Caco-2 (cell line): Measurements from ENCODE around the gene KIR3DL3. TPM values are rescaled to one million over a fixed set of nuclear protein-coding genes. Genes with fewer than 3 reads are reported as not detected.

Experiments
- BruUV-seq: library from RNA; stranded (reverse); fragments of 400-500 nt; replicated peaks from 2 replicates; lab custom pipeline; 2021; lab: Mats Ljungman, UMichigan
- CTCF ChIA-PET: fragments of 300-600 bp; sonication (Branson Sonifier 250); formaldehyde crosslinking; loops from one replicate; lab custom pipeline; 2022; ENCODE audit warnings: antibody characterized with exemption; lab: Charles Lee
- POLR2A ChIA-PET: fragments of 300-600 bp; sonication (Branson Sonifier 250); formaldehyde crosslinking; loops from one replicate; lab custom pipeline; 2022; ENCODE audit warnings: antibody characterized with exemption; lab: Charles Lee
- DNase-seq, 2 experiments: peaks; one replicate each; pipeline versions ENCODE4 v3.0.0 to v3.0.0-alpha.2; 2020 to 2022
- H3K27me3 ChIP-seq: replicated peaks from 2 replicates; pipeline ENCODE4 v1.6.0; 2011; ENCODE audit warnings: low read length; ENCODE audit not compliant: control insufficient read depth, insufficient read depth
- H3K36me3 ChIP-seq: 2 replicates; pipeline ENCODE4 v1.5.1; 2011; ENCODE audit warnings: low read length; ENCODE audit not compliant: control insufficient read depth, insufficient read depth
- H3K4me1 ChIP-seq: fragments of 250-450 bp; sonication (Bioruptor Pico); 2 replicates; pipeline ENCODE4 v1.5.1; 2020; ENCODE audit warnings: mild to moderate bottlenecking
- H3K4me3 ChIP-seq: 2 replicates; pipeline ENCODE4 v1.5.1; 2011; ENCODE audit warnings: low read depth, mild to moderate bottlenecking, control low read depth, low read length
- H3K9me3 ChIP-seq: fragments of 250-450 bp; sonication (Bioruptor Pico); 2 replicates; pipeline ENCODE4 v1.5.1; 2020; ENCODE audit warnings: mild to moderate bottlenecking, moderate library complexity
- H3K27ac Mint-ChIP-seq: one replicate; pipeline ENCODE4 v1.8.0; 2022; ENCODE audit warnings: mixed read lengths; ENCODE audit not compliant: unreplicated experiment
- H3K27me3 Mint-ChIP-seq: one replicate; pipeline ENCODE4 v1.8.0; 2022; ENCODE audit warnings: mixed read lengths; ENCODE audit not compliant: insufficient read depth, unreplicated experiment
- H3K36me3 Mint-ChIP-seq: one replicate; pipeline ENCODE4 v1.8.0; 2022; ENCODE audit warnings: mild to moderate bottlenecking, mixed read lengths; ENCODE audit not compliant: insufficient read depth, unreplicated experiment
- H3K4me1 Mint-ChIP-seq: one replicate; pipeline ENCODE4 v1.8.0; 2022; ENCODE audit warnings: low read depth, mixed read lengths; ENCODE audit not compliant: unreplicated experiment
- H3K4me3 Mint-ChIP-seq: one replicate; pipeline ENCODE4 v1.8.0; 2022; ENCODE audit warnings: mild to moderate bottlenecking, moderate library complexity, mixed read lengths; ENCODE audit not compliant: unreplicated experiment
- H3K9me3 Mint-ChIP-seq: one replicate; pipeline ENCODE4 v1.8.0; 2022; ENCODE audit warnings: mixed read lengths; ENCODE audit not compliant: unreplicated experiment
- intact Hi-C: fragments of 100-400 bp; cut with micrococcal nuclease; formaldehyde crosslinking; loops from one replicate; pipeline ENCODE4 v1.10.0; 2022; ENCODE audit not compliant: unreplicated experiment
- total RNA-seq: library from RNA; stranded (reverse); gene quantifications from 2 replicates; pipeline ENCODE4 v1.2.3, GENCODE V29; 2022
- TF ChIP-seq, protein P1 (sequence below), 2 experiments: fragments of 200-600 bp in 1 of 2; IDR thresholded peaks; 1 replicate in 1 of 2; 2 replicates in 1 of 2; pipeline versions ENCODE4 v1.5.1 to v1.8.0; 2011 to 2022; ENCODE audit warnings: antibody characterized with exemption in 1 of 2, control low read depth in 1 of 2, inconsistent platforms in 1 of 2, low read depth in 1 of 2, low read length in 1 of 2, mild to moderate bottlenecking in 1 of 2, moderate library complexity in 1 of 2; ENCODE audit not compliant: insufficient read depth in 1 of 2, severe bottlenecking in 1 of 2, unreplicated experiment in 1 of 2

The KIR3DL3 gene
- total RNA-seq, 1 experiment from 2014 or later = not detected

DNA sequence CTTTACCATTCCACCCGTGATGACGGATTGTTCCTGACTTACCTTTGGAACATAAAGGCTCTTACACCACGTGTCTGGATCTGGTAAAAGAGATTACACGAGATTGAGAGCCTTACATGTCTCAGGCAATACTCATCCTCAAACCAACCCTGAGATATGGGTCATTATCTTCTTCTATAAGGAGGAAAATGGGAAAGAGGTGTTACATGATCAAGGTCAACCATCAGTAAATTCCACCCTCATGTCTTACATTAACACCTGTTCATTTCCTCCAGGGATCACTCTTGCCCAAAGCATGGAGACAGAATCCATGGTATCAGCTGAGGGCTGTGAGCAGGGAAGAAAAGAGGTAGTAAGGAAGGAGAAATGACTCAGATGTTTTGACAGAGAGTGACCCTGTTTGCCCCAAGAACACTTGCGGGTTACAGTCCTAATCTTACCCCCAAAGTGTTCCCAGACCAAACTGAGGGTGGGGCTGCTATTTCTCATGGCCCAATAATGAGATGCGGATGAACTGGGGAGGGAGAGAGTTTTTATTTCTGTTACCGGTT is 41.9 kb upstream of the KIR3DL3 start:
- peaks cover 10% of the 10 kb centered on the region for H3K9me3 Mint-ChIP-seq
- H3K36me3 Mint-ChIP-seq = peaks cover 5% of the 10 kb centered on the region
- peaks cover 9% of the 10 kb centered on the region for H3K9me3 ChIP-seq
- ChIA-PET CTCF (no interaction called here), POLR2A (no interaction called here)
- TF ChIP-seq, protein P1, sequence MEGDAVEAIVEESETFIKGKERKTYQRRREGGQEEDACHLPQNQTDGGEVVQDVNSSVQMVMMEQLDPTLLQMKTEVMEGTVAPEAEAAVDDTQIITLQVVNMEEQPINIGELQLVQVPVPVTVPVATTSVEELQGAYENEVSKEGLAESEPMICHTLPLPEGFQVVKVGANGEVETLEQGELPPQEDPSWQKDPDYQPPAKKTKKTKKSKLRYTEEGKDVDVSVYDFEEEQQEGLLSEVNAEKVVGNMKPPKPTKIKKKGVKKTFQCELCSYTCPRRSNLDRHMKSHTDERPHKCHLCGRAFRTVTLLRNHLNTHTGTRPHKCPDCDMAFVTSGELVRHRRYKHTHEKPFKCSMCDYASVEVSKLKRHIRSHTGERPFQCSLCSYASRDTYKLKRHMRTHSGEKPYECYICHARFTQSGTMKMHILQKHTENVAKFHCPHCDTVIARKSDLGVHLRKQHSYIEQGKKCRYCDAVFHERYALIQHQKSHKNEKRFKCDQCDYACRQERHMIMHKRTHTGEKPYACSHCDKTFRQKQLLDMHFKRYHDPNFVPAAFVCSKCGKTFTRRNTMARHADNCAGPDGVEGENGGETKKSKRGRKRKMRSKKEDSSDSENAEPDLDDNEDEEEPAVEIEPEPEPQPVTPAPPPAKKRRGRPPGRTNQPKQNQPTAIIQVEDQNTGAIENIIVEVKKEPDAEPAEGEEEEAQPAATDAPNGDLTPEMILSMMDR (IDR thresholded peaks at IDR 0.05; ENCODE audit: insufficient read depth in 1 of 2, low read depth in 1 of 2, low read length in 1 of 2, severe bottlenecking in 1 of 2, unreplicated experiment in 1 of 2) = no peak
- no peaks in the 10 kb centered on the region for H3K27me3 ChIP-seq
- H3K27me3 Mint-ChIP-seq = peaks cover under 1% of the 10 kb centered on the region
- no peaks in the 10 kb centered on the region for H3K36me3 ChIP-seq
- DNase-seq = no peak
- intact Hi-C loops = no loop called here
- H3K4me3 ChIP-seq = no peak overlapping the region
- H3K4me3 Mint-ChIP-seq = no peak overlapping the region
- no peaks in the 10 kb centered on the region for H3K4me1 ChIP-seq
- no peaks in the 10 kb centered on the region for H3K4me1 Mint-ChIP-seq
- no peak overlapping the region for H3K27ac Mint-ChIP-seq
- no TSS peak for BruUV-seq

DNA sequence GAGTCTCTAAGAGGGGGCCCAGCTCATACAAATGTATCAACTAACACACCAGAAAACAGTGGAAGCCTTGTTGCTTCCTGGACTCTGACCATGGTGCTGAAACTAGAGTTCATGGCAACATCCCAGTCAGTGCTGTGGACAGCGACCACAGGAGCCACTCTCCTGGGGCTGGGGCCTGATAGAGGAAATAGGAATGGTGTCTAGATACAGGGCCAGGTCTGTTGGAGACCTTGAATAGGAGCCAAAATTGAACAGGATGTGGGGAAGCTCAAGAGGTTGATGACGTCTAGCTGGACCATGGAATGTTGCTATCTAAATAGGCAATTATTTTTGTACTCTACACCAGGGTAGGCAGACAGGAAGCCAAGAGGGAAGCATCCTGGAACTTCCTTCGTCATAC is 39.7 kb upstream of the KIR3DL3 start:
- no peaks in the 10 kb centered on the region for H3K27me3 ChIP-seq
- peaks cover 10% of the 10 kb centered on the region for H3K9me3 Mint-ChIP-seq
- BruUV-seq = no TSS peak

DNA sequence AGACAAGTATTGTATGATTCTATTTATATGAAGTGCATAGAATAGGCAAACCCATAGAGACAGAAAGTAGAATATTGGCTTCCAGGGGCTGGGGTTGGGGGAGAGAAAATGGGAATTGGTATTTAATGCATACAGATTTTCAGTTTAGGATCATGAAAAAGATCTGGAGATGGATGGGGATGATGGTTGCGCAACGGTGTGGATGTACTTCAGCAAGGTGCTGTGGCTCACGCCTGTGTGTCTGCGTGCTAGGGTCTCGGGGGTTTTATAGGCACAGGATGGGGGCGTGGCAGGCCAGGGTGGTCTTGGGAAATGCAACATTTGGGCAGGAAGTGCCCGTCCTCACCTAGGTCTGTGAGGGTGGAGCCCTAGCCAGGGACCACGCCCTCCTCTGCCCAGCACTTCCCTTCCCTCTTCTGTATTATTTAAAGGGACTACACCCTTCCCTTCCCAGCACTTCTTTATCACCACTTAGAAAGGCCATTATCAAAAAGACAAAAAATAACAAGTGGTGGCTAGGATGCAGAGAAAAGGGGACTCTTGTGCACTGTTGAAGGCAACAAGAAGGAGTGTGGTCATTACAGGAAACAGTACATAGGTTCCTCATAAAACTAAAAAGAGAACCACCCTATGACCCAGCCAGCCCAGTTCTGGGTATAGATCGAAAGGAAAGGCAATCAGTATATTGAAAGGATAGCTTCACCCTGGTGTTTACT is 32.5 kb upstream of the KIR3DL3 start:
- no peaks in the 10 kb centered on the region for H3K4me1 ChIP-seq
- intact Hi-C loops = no loop called here
- ChIA-PET CTCF (no interaction called here), POLR2A (no interaction called here)
- H3K4me1 Mint-ChIP-seq = no peaks in the 10 kb centered on the region
- no peak overlapping the region for H3K4me3 Mint-ChIP-seq
- no peaks in the 10 kb centered on the region for H3K9me3 ChIP-seq
- H3K27me3 ChIP-seq = no peaks in the 10 kb centered on the region; the same call in 1 of the 2 replicates
- no peaks in the 10 kb centered on the region for H3K36me3 ChIP-seq
- no peaks in the 10 kb centered on the region for H3K9me3 Mint-ChIP-seq
- BruUV-seq = no TSS peak
- no peaks in the 10 kb centered on the region for H3K36me3 Mint-ChIP-seq
- TF ChIP-seq, protein P1 (IDR thresholded peaks at IDR 0.05; ENCODE audit: insufficient read depth in 1 of 2, low read depth in 1 of 2, low read length in 1 of 2, severe bottlenecking in 1 of 2, unreplicated experiment in 1 of 2) = no peak
- DNase-seq = no peak
- no peak overlapping the region for H3K4me3 ChIP-seq
- peaks cover 28% of the 10 kb centered on the region for H3K27me3 Mint-ChIP-seq
- no peak overlapping the region for H3K27ac Mint-ChIP-seq

More for the DNA sequence above, 39.7 kb upstream of the KIR3DL3 start:
- peaks cover 9% of the 10 kb centered on the region for H3K9me3 ChIP-seq
- no peaks in the 10 kb centered on the region for H3K4me1 ChIP-seq
- TF ChIP-seq, protein P1 (IDR thresholded peaks at IDR 0.05; ENCODE audit: insufficient read depth in 1 of 2, low read depth in 1 of 2, low read length in 1 of 2, severe bottlenecking in 1 of 2, unreplicated experiment in 1 of 2) = no peak
- no peaks in the 10 kb centered on the region for H3K36me3 ChIP-seq
- CTCF ChIA-PET = no interaction called here
- intact Hi-C loops = no loop called here
- H3K4me1 Mint-ChIP-seq = no peaks in the 10 kb centered on the region
- POLR2A ChIA-PET = no interaction called here
- H3K4me3 Mint-ChIP-seq = no peak overlapping the region
- H3K36me3 Mint-ChIP-seq = no peaks in the 10 kb centered on the region
- peak in 1 of 2 experiments; percentile 65 for DNase-seq
- H3K27ac Mint-ChIP-seq = no peak overlapping the region
- H3K27me3 Mint-ChIP-seq = peaks cover 7% of the 10 kb centered on the region
- H3K4me3 ChIP-seq = no peak overlapping the region
